Smooth muscle cell (in vitro differentiated cells): Measurements from ENCODE around the gene PCDH15. TPM values are rescaled to one million over a fixed set of nuclear protein-coding genes. Genes with fewer than 3 reads are reported as not detected.
A peak's percentile ranks its signal among the peaks of the same experiment; 100 is the strongest.

Experiments
- DNase-seq: peaks from one replicate; lab custom pipeline; 2025; ENCODE audit not compliant: unreplicated experiment; lab: John Stamatoyannopoulos, UW
- H2AFZ ChIP-seq: fragments of 200-600 bp; sonication (generic); 2 replicates; pipeline ENCODE4 v1.6.0; 2016; ENCODE audit warnings: antibody characterized with exemption, low read depth, mild to moderate bottlenecking
- H3F3A ChIP-seq: fragments of 200-600 bp; sonication (generic); 2 replicates; pipeline ENCODE4 v1.6.0; 2017; ENCODE audit warnings: antibody characterized with exemption, low read depth
- H3K27ac ChIP-seq: fragments of 200-600 bp; sonication (generic); 2 replicates; pipeline ENCODE4 v1.5.1; 2016; ENCODE audit warnings: low read depth, mild to moderate bottlenecking
- H3K27me3 ChIP-seq: fragments of 200-600 bp; sonication (generic); 2 replicates; pipeline ENCODE4 v1.6.1; 2016; ENCODE audit warnings: low read depth, mild to moderate bottlenecking
- H3K36me3 ChIP-seq: fragments of 200-600 bp; sonication (generic); 2 replicates; pipeline ENCODE4 v1.5.1; 2016; ENCODE audit warnings: low read depth
- H3K4me1 ChIP-seq: fragments of 200-600 bp; sonication (generic); 2 replicates; pipeline ENCODE4 v1.5.1; 2016; ENCODE audit warnings: low read depth
- H3K4me2 ChIP-seq: fragments of 200-600 bp; sonication (generic); 2 replicates; pipeline ENCODE4 v1.6.0; 2016; ENCODE audit warnings: mild to moderate bottlenecking
- H3K4me3 ChIP-seq: fragments of 200-600 bp; sonication (generic); 2 replicates; pipeline ENCODE4 v1.5.1; 2016; ENCODE audit warnings: mild to moderate bottlenecking
- H3K79me2 ChIP-seq: fragments of 200-600 bp; sonication (generic); 2 replicates; pipeline ENCODE4 v1.6.0; 2016; ENCODE audit warnings: low read depth, mild to moderate bottlenecking
- H3K9ac ChIP-seq: fragments of 200-600 bp; sonication (generic); 2 replicates; pipeline ENCODE4 v1.6.0; 2016; ENCODE audit warnings: low read depth
- H3K9me3 ChIP-seq: fragments of 200-600 bp; sonication (generic); replicated peaks from 2 replicates; pipeline ENCODE4 v1.5.1; 2016; ENCODE audit warnings: low read depth
- H4K20me1 ChIP-seq: fragments of 200-600 bp; sonication (generic); 2 replicates; pipeline ENCODE4 v1.6.0; 2016; ENCODE audit warnings: low read depth
- CTCF ChIP-seq: fragments of 200-600 bp; sonication (generic); IDR thresholded peaks from 2 replicates; pipeline ENCODE4 v1.5.1; 2017; ENCODE audit warnings: borderline replicate concordance, mild to moderate bottlenecking, antibody characterized with exemption; ENCODE audit not compliant: insufficient read depth, poor library complexity, severe bottlenecking
- WGBS: methylation state at CpG from one replicate; pipeline ENCODE4 v1.1.7; 2016; ENCODE audit warnings: low lambda C conversion rate; 5-methylcytosine and 5-hydroxymethylcytosine counted together
- polyA plus RNA-seq: library from polyadenylated mRNA; unstranded; fragments of >200 nt; fragmentation: Nextera tagmentation; extraction: Ambion mirVana; gene quantifications from 2 replicates; pipeline ENCODE4 v1.2.1, GENCODE V29; 2016
- total RNA-seq: library from RNA; depleted of rRNA; stranded (reverse); fragments of >200 nt; gene quantifications from 2 replicates; pipeline ENCODE4 v1.2.3, GENCODE V29; 2014

PCDH15 gene
- total and polyA plus RNA-seq, 2 experiments from 2014 or later = not detected

GRCh38 chr10:53808677-53809372, 992.2 kb downstream of the PCDH15 start:
- H3K4me1 ChIP-seq = no peaks in the 10 kb centered on the region
- H3K27me3 ChIP-seq = no peaks in the 10 kb centered on the region
- DNase-seq = no peak
- no peaks in the 10 kb centered on the region for H3F3A ChIP-seq
- H3K4me2 ChIP-seq = no peak overlapping the region
- H3K9ac ChIP-seq = no peak overlapping the region
- no peaks in the 10 kb centered on the region for H4K20me1 ChIP-seq
- no peak for TF ChIP-seq CTCF
- no peak overlapping the region for H3K4me3 ChIP-seq
- no peaks in the 10 kb centered on the region for H3K9me3 ChIP-seq
- WGBS = 80% methylated on average over 8 of the region's 8 CpGs
- H2AFZ ChIP-seq = peak overlapping the region; percentile 8
- no peaks in the 10 kb centered on the region for H3K36me3 ChIP-seq
- no peaks in the 10 kb centered on the region for H3K79me2 ChIP-seq
- no peak overlapping the region for H3K27ac ChIP-seq

DNA sequence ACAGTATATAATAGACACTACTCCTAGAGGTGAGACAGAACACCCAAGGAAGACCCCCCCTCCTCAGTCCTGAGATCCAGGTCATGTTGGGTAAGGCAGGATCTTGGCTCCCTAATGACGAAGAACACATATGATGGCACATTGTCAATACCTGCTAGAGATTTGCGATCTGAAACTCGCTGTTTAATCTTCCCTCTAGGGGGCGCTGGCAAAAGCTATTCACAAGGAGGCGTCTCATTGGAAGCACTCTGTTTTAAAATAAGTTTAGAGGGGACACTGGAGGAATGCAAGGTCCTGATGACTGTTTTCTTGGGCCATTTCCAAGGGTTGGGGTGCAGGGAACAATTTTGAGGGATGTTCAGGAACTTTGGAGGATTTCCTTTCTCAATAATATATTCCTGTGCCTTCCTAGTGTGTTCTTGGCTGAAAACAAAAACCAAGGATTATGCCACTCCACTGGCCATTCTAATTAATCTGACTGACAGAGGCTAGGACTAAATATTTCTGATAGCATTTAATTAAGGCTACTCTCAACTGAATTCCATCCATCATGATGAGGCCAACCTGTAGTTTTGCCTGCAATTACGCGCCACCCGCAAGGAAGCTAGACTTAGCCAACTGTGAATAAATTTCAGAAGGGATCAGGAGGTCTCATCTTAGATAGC, 1014.7 kb downstream of the PCDH15 start:
- Histone ChIP-seq H3K9ac (no peak overlapping the region), H2AFZ (no peak overlapping the region), H3K9me3 (no peaks in the 10 kb centered on the region), H3K4me3 (no peak overlapping the region), H3K36me3 (no peaks in the 10 kb centered on the region), H3K79me2 (no peaks in the 10 kb centered on the region), H3F3A (no peaks in the 10 kb centered on the region), H3K4me2 (no peak overlapping the region), H3K4me1 (no peaks in the 10 kb centered on the region), H4K20me1 (no peaks in the 10 kb centered on the region), H3K27ac (no peak overlapping the region), H3K27me3 (no peaks in the 10 kb centered on the region)
- DNase-seq = no peak
- TF ChIP-seq CTCF = peak; percentile 22
- 73% methylated on average over 8 of the region's 8 CpGs for WGBS

DNA sequence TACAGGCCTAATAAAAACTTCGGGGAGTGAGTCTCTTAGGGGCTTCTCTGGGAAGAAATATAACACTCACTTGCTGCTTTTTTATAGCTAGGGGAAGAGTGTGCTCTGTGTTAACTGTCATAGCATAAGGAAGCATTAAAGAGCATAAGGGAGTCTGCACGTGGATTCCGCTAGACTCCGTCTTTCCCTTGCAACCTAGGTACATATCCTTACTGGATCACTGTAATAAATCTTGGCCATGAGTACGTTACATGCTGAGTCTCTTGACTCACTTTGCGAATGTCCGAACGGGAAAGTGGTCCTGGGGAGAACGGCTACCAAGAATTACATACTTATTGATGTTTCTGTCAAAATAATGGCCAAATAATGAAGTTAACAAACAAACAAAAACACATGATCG, 1029.3 kb downstream of the PCDH15 start:
- H3F3A ChIP-seq = no peaks in the 10 kb centered on the region
- no peak overlapping the region for H2AFZ ChIP-seq
- 84% methylated on average over 10 of the region's 10 CpGs for WGBS
- no peaks in the 10 kb centered on the region for H4K20me1 ChIP-seq
- H3K36me3 ChIP-seq = no peaks in the 10 kb centered on the region
- no peaks in the 10 kb centered on the region for H3K9me3 ChIP-seq
- TF ChIP-seq CTCF = no peak
- no peak overlapping the region for H3K27ac ChIP-seq
- no peaks in the 10 kb centered on the region for H3K4me1 ChIP-seq
- DNase-seq = no peak
- no peak overlapping the region for H3K9ac ChIP-seq
- no peak overlapping the region for H3K4me3 ChIP-seq
- H3K27me3 ChIP-seq = no peaks in the 10 kb centered on the region
- H3K79me2 ChIP-seq = no peaks in the 10 kb centered on the region
- no peak overlapping the region for H3K4me2 ChIP-seq
